AG04449 (cell line): Measurements from ENCODE around the gene PRRC2A.
"Not testable (repeated sequence)": the region's sequence is repeated elsewhere in the genome, so short reads cannot be mapped to it uniquely, and the experiment has no call there.

Experiments used
- CTCF ChIA-PET: fragments of 350-600 bp; formaldehyde crosslinking; extraction: SDS; loops from one replicate; lab custom pipeline; 2021; ENCODE audit warnings: antibody characterized with exemption; lab: Yijun Ruan, JAX
- POLR2A ChIA-PET: fragments of 400-600, 350-600 bp; formaldehyde crosslinking; extraction: SDS; loops from one replicate; lab custom pipeline; 2020; ENCODE audit warnings: antibody characterized with exemption, inconsistent platforms; lab: Yijun Ruan, JAX
- DNase-seq: peaks from one replicate; pipeline ENCODE4 v3.0.0-alpha.2; 2010; ENCODE audit warnings: low read depth, low spot score
- H3K4me3 ChIP-seq: 2 replicates; pipeline ENCODE4 v1.5.1; 2011; ENCODE audit warnings: low read depth, mild to moderate bottlenecking, control low read depth, low read length
- CTCF ChIP-seq: IDR thresholded peaks from one replicate; pipeline ENCODE4 v1.5.1; 2011; ENCODE audit warnings: mild to moderate bottlenecking, moderate library complexity, low read length, control low read depth, inconsistent platforms; ENCODE audit not compliant: insufficient read depth; ENCODE audit errors: missing control alignments

The PRRC2A gene

GRCh38 chr6:31588871-31589650, 31.5 kb upstream of the PRRC2A start:
- DNase-seq: no peak
- ChIA-PET POLR2A (interaction anchor here (0.9 kb wide), 1 partner anchor 48 kb away, joined by 3 read pairs; no protein-coding TSS in a partner anchor), CTCF (interaction anchor here (1.8 to 31.3 kb wide), 4 partner anchors 8 to 36 kb away, joined by 7 to 1569 read pairs (median 250); partner anchors contain the start of genes ATP6V1G2, DDX39B, LTA and NCR3)
- TF ChIP-seq CTCF: no peak
- no peak overlapping the region for H3K4me3 ChIP-seq

- CTCF ChIA-PET: interaction anchor here (1.8 to 31.3 kb wide), 4 partner anchors 7 to 38 kb away, joined by 7 to 1569 read pairs (median 250); partner anchors contain the start of genes ATP6V1G2, DDX39B, LTA and NCR3
- H3K4me3 ChIP-seq, DNase-seq, POLR2A ChIA-PET: not testable (repeated sequence)
These were observed 29.8 kb upstream of the PRRC2A start for GRCh38 chr6:31590691-31591090.

- CTCF ChIA-PET: interaction anchor here (11.6 to 31.3 kb wide), 2 partner anchors 11 to 40 kb away, joined by 459 to 1569 read pairs; partner anchors contain the start of genes ATP6V1G2, DDX39B, LST1 and LTA
- POLR2A ChIA-PET: interaction anchor here (1.2 kb wide), 1 partner anchor 30 kb away, joined by 3 read pairs; no protein-coding TSS in a partner anchor
- no peak for TF ChIP-seq CTCF
- DNase-seq: no peak
- H3K4me3 ChIP-seq: no peak overlapping the region
These were observed 28.1 kb upstream of the PRRC2A start for GRCh38 chr6:31592396-31592771.

GRCh38 chr6:31597006-31597405, 23.5 kb upstream of the PRRC2A start:
- no peak for DNase-seq
- peak; percentile 44 for TF ChIP-seq CTCF
- H3K4me3 ChIP-seq: no peak overlapping the region
- ChIA-PET POLR2A (no interaction called here), CTCF (interaction anchor here (0.8 to 31.3 kb wide), 8 partner anchors 15 to 107 kb away, joined by 3 to 1569 read pairs (median 54); partner anchors contain the start of genes AIF1, ATP6V1G2, DDX39B and LST1)

- TF ChIP-seq CTCF: no peak
- H3K4me3 ChIP-seq: no peak overlapping the region
- no peak for DNase-seq
- ChIA-PET POLR2A (interaction anchor here (0.6 kb wide), 1 partner anchor 220 kb away, joined by 3 read pairs; the partner anchor contains the start of gene HSPA1B), CTCF (interaction anchor here (0.7 to 12.1 kb wide), 4 partner anchors 10 to 61 kb away, joined by 3 to 148 read pairs (median 4); partner anchors contain the start of gene ATP6V1G2)
These were observed 13.2 kb upstream of the PRRC2A start for GRCh38 chr6:31607317-31607716.

- ChIA-PET CTCF (interaction anchor here (0.8 to 12.1 kb wide), 8 partner anchors 8 to 74 kb away, joined by 3 to 148 read pairs (median 4); partner anchors contain the start of gene ATP6V1G2), POLR2A (no interaction called here)
- H3K4me3 ChIP-seq: no peak overlapping the region
- DNase-seq: no peak
- no peak for TF ChIP-seq CTCF
These were observed 10.8 kb upstream of the PRRC2A start for GRCh38 chr6:31609519-31610406.
